Suprapubic skin (tissue), 4 donors: ENCODE data around the gene TUBA4A.

Source experiments
- EP300 ChIP-seq: sonication (generic); formaldehyde crosslinking; IDR thresholded peaks from one replicate; pipeline ENCODE4 v1.6.1; 2017; ENCODE audit warnings: antibody characterized with exemption
- POLR2A ChIP-seq, 2 donors: fragments of 450-650 bp; IDR thresholded peaks; one replicate each; pipeline ENCODE4 v1.6.1; 2017; ENCODE audit warnings: antibody characterized with exemption in 2 of 2, mild to moderate bottlenecking in 2 of 2, moderate library complexity in 2 of 2
- POLR2AphosphoS5 ChIP-seq, 3 donors: sonication (generic); formaldehyde crosslinking; IDR thresholded peaks; one replicate each; pipeline ENCODE4 v1.6.1; 2017; ENCODE audit warnings: antibody characterized with exemption in 3 of 3
- TF ChIP-seq, protein P1 (sequence below), 2 donors: fragments of 200-600 bp in 1 of 2; fragments of 450-650 bp in 1 of 2; sonication (generic) in 1 of 2; IDR thresholded peaks; one replicate each; pipeline ENCODE4 v1.5.1; 2016 to 2019; ENCODE audit warnings: antibody characterized with exemption in 2 of 2, mild to moderate bottlenecking in 1 of 2, moderate library complexity in 1 of 2

DNA sequence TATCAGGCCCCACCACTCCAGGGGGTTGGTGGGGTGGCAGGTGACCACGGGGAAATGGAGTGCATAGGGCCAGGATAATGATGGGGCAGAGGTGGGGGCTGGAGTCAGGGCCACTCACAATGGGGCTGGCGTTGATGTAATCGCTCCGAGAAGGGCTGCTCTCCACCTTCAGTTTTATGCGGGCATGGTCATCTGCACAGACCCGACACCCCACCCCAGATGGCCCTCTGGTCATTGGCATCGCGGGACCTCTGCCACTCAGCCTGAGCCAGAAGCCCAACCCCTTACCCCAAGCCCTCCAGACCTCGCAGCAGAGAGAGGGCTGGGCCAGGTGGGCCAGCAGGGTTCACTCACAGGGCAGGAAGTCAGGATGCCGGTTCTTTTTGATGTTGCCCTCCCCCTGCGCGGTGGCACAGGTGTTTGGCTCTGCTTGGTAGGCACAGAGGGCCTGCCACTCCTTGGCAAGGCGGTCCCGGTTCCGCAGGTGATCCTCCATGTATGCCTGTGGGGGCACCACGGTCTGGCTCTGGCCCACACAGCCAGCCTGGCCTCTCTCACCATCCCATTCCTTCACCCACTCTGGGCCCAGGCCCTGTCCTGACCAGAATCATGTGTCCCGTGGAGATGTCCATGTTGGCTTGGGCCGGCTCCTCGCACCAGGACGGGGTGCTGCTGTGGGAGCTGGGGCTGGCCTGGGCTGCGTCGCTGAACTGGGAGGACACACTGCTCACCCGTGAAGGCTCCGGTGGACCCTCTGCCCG, 43.1 kb upstream of the TUBA4A start:
- TF ChIP-seq, protein P1, sequence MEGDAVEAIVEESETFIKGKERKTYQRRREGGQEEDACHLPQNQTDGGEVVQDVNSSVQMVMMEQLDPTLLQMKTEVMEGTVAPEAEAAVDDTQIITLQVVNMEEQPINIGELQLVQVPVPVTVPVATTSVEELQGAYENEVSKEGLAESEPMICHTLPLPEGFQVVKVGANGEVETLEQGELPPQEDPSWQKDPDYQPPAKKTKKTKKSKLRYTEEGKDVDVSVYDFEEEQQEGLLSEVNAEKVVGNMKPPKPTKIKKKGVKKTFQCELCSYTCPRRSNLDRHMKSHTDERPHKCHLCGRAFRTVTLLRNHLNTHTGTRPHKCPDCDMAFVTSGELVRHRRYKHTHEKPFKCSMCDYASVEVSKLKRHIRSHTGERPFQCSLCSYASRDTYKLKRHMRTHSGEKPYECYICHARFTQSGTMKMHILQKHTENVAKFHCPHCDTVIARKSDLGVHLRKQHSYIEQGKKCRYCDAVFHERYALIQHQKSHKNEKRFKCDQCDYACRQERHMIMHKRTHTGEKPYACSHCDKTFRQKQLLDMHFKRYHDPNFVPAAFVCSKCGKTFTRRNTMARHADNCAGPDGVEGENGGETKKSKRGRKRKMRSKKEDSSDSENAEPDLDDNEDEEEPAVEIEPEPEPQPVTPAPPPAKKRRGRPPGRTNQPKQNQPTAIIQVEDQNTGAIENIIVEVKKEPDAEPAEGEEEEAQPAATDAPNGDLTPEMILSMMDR (IDR thresholded peaks at IDR 0.05), result no peak
- TF ChIP-seq EP300 (no peak), POLR2A (IDR thresholded peaks at IDR 0.05) (no peak), POLR2AphosphoS5 (IDR thresholded peaks at IDR 0.05) (no peak)
